ENCODE measurements around the gene MAST4.

Gene MAST4

DNA sequence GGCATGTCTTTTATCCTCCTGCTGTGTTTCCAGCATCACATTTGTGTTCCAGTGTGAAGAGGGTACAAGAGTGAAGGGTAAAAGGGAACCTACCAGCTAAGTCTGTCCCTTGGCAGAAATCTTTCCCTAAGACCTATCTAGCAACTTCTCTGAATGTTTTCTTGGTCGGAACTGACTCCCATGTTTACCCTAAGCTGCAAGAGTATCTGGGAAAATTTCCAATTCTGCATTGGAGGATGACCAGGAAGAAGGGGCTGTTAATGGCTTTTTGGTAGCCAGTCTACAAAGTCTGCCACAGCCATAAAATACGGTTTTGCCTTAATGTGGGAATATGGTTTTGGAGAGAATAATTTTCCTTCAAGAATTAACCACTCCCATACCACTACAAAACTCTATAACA, 75.1 kb downstream of the MAST4 start:
- TF ChIP-seq, protein P1, sequence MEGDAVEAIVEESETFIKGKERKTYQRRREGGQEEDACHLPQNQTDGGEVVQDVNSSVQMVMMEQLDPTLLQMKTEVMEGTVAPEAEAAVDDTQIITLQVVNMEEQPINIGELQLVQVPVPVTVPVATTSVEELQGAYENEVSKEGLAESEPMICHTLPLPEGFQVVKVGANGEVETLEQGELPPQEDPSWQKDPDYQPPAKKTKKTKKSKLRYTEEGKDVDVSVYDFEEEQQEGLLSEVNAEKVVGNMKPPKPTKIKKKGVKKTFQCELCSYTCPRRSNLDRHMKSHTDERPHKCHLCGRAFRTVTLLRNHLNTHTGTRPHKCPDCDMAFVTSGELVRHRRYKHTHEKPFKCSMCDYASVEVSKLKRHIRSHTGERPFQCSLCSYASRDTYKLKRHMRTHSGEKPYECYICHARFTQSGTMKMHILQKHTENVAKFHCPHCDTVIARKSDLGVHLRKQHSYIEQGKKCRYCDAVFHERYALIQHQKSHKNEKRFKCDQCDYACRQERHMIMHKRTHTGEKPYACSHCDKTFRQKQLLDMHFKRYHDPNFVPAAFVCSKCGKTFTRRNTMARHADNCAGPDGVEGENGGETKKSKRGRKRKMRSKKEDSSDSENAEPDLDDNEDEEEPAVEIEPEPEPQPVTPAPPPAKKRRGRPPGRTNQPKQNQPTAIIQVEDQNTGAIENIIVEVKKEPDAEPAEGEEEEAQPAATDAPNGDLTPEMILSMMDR (IDR thresholded peaks at IDR 0.05; ENCODE audit: control extremely low read depth, extremely low read depth, low read depth, missing control alignments) = no peak
- CTCF ChIA-PET = no interaction called here
- no peak for DNase-seq (ENCODE audit: extremely low spot score)
- POLR2A ChIA-PET = no interaction called here

DNA sequence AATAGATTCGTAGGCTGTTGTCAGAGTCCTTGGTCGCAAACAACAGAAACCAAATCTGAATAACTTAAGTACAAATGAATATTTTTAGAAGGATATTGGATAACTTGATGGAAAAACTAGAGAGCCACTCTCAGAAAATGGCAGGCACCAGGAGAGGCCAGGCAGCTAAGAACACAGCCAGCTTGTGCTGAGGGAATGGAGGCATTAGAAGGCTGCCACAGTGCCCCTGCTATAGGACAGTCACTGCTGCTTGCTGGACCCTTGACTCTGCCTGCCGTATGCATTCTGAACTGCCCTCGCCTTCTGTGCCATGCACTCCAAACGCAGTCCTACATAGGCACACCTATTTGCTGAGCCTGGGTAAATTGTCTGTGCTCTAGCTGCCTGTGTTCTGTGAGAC, 78.6 kb downstream of the MAST4 start:
- TF ChIP-seq, protein P1 (IDR thresholded peaks at IDR 0.05; ENCODE audit: control extremely low read depth, extremely low read depth, low read depth, missing control alignments) = no peak
- ChIA-PET POLR2A (no interaction called here), CTCF (interaction anchor here (1.3 kb wide), 1 partner anchor 12 kb away, joined by 5 read pairs; no protein-coding TSS in a partner anchor)
- DNase-seq (ENCODE audit: extremely low spot score) = no peak

DNA sequence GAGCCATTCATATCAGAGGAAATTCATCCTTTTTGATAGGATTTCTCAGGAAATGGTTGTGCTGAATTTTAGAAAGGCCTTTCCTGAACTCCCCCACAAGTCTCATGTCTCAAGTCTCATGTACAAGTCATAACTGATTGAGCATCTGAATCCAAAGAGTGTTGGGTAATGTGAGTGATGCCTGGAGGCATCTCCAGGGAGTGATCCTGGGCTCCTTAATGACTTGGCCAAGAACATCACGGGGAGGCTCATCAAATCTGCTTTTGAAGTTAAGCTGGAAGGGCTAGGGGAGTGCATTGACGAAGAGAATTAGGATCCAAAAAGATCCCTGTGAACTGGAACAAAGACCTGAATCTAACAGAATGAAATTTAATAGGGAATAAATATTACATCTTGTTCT, 79.2 kb downstream of the MAST4 start:
- POLR2A ChIA-PET = no interaction called here
- CTCF ChIA-PET = interaction anchor here (1.3 kb wide), 1 partner anchor 13 kb away, joined by 5 read pairs; no protein-coding TSS in a partner anchor
- TF ChIP-seq, protein P1 (IDR thresholded peaks at IDR 0.05; ENCODE audit: control extremely low read depth, extremely low read depth, low read depth, missing control alignments) = no peak
- no peak for DNase-seq (ENCODE audit: extremely low spot score)

DNA sequence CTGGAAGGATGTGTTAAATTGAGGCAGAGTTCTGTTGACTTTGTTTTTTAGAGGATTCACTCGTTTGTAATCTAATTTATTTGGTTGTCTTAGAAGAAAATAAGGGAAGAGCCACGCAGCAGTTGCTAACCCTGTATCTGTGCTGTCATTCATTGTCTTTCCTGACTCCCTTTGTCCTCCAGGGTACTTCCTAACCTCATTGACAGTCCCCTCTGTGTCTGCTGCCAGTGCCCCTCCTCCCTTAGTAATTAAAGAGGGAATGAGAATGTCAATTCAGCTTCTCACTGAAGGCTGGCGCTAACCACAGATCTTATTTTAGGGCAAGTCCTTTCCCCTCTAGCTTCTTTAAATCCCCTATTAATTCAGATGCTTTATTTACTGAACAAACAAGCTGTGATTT, 84.0 kb downstream of the MAST4 start:
- ChIA-PET POLR2A (no interaction called here), CTCF (interaction anchor here (1.6 kb wide), 1 partner anchor 374 kb away, joined by 4 read pairs; no protein-coding TSS in a partner anchor)
- TF ChIP-seq, protein P1 (IDR thresholded peaks at IDR 0.05; ENCODE audit: control extremely low read depth, extremely low read depth, low read depth, missing control alignments) = no peak
- DNase-seq (ENCODE audit: extremely low spot score) = no peak

DNA sequence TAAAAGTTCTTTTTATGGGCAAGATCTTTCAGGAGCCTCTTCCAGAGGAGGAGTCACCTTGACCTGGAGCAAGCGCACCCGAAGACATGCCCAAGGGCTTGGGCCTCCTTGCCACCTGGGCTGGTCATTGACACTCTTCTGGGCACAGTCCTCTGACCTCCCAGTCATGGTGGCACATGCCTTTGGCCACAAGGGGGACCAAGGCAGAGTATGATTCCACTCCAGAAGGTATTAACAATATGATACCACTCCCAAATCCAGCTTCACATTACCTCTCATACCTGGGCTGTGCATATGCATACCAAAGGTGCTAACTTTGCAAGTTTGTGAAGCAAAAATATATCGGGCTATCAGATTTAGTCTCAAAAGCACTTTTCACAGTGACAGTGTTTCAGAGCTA, 84.6 kb downstream of the MAST4 start:
- POLR2A ChIA-PET = no interaction called here
- CTCF ChIA-PET = interaction anchor here (1.6 kb wide), 1 partner anchor 374 kb away, joined by 4 read pairs; no protein-coding TSS in a partner anchor
- DNase-seq (ENCODE audit: extremely low spot score) = no peak
- TF ChIP-seq, protein P1 (IDR thresholded peaks at IDR 0.05; ENCODE audit: control extremely low read depth, extremely low read depth, low read depth, missing control alignments) = peak; percentile 16

DNA sequence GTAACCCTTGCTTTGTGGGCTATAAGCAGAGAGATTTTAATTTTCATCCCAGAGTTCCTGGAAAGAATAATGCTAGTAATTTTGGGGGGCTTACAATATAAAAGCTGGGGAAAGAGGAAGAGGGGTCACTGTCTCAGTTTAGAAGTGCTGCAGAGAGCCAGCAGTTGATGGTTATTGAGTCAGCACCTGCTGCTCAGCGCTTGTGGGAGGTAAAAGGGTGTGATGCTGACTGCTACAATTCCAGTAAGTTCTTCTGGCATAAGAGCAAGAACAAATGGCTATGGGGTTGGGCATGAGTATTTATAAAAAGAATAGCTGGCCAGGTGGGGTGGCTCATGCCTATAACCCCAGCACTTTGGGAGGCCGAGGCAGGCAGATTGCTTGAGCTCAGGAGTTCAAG, 88.5 kb downstream of the MAST4 start:
- no peak for DNase-seq (ENCODE audit: extremely low spot score)
- ChIA-PET CTCF (no interaction called here), POLR2A (no interaction called here)
- TF ChIP-seq, protein P1 (IDR thresholded peaks at IDR 0.05; ENCODE audit: control extremely low read depth, extremely low read depth, low read depth, missing control alignments) = no peak
